A673 (cell line): Measurements from ENCODE around the gene PTPRR. TPM values are rescaled to one million over a fixed set of nuclear protein-coding genes. Genes with fewer than 3 reads are reported as not detected.

Experiments
- BruUV-seq: library from RNA; stranded (reverse); fragments of 400-500 nt; replicated peaks from 2 replicates; lab custom pipeline; 2021; lab: Mats Ljungman, UMichigan
- CTCF ChIA-PET: fragments of 300-600 bp; sonication (Branson Sonifier 250); formaldehyde crosslinking; loops from one replicate; lab custom pipeline; 2022; ENCODE audit warnings: antibody characterized with exemption; lab: Charles Lee
- POLR2A ChIA-PET: fragments of 300-600 bp; sonication (Branson Sonifier 250); formaldehyde crosslinking; loops from one replicate; lab custom pipeline; 2022; ENCODE audit warnings: antibody characterized with exemption; ENCODE audit not compliant: low non-redundant PET; lab: Charles Lee
- DNase-seq: peaks from one replicate; pipeline ENCODE4 v3.0.0-alpha.2; 2015; ENCODE audit warnings: low spot score
- H3K27ac ChIP-seq: fragments of 200-600 bp; sonication (generic); 2 replicates; pipeline ENCODE4 v1.5.1; 2016; ENCODE audit warnings: mixed run types, low read depth, mild to moderate bottlenecking, mixed read lengths, antibody characterized with exemption, low read length; ENCODE audit not compliant: poor library complexity, severe bottlenecking
- H3K27me3 ChIP-seq: fragments of 200-600 bp; sonication (generic); replicated peaks from 2 replicates; pipeline ENCODE4 v1.6.1; 2017; ENCODE audit warnings: mixed run types, low read depth, mild to moderate bottlenecking, mixed read lengths, antibody characterized with exemption, low read length; ENCODE audit not compliant: insufficient read depth, poor library complexity
- H3K36me3 ChIP-seq: fragments of 200-600 bp; sonication (generic); 2 replicates; pipeline ENCODE4 v1.6.1; 2016; ENCODE audit warnings: mixed run types, mild to moderate bottlenecking, mixed read lengths, antibody characterized with exemption, low read length; ENCODE audit not compliant: insufficient read depth, poor library complexity, severe bottlenecking
- H3K4me1 ChIP-seq: fragments of 200-600 bp; sonication (generic); 2 replicates; pipeline ENCODE4 v1.6.1; 2017; ENCODE audit warnings: mixed run types, mild to moderate bottlenecking, mixed read lengths, antibody characterized with exemption, low read length; ENCODE audit not compliant: insufficient read depth, poor library complexity, severe bottlenecking
- H3K4me3 ChIP-seq: fragments of 200-600 bp; sonication (generic); 2 replicates; pipeline ENCODE4 v1.5.1; 2016; ENCODE audit warnings: low read depth, mixed run types, mild to moderate bottlenecking, mixed read lengths, low read length; ENCODE audit not compliant: poor library complexity, severe bottlenecking
- H3K9me3 ChIP-seq: fragments of 200-600 bp; sonication (generic); 2 replicates; pipeline ENCODE4 v1.6.1; 2016; ENCODE audit warnings: mixed run types, low read depth, mild to moderate bottlenecking, mixed read lengths, antibody characterized with exemption, low read length; ENCODE audit not compliant: poor library complexity, severe bottlenecking
- EZH2 ChIP-seq: fragments of 200-600 bp; sonication (generic); IDR thresholded peaks from 2 replicates; pipeline ENCODE4 v1.6.1; 2017; ENCODE audit warnings: borderline replicate concordance, low read depth, mild to moderate bottlenecking, mixed read lengths, antibody characterized with exemption, low read length; ENCODE audit not compliant: poor library complexity, severe bottlenecking
- intact Hi-C: fragments of 100-400 bp; cut with micrococcal nuclease; formaldehyde crosslinking; loops from one replicate; pipeline ENCODE4 v1.10.0; 2022; ENCODE audit not compliant: unreplicated experiment
- total RNA-seq: library from RNA; stranded (reverse); gene quantifications from 2 replicates; pipeline ENCODE4 v1.2.3, GENCODE V29; 2021
- TF ChIP-seq, protein P1 (sequence below): fragments of 300-800, 200-600 bp; sonication (generic); conservative IDR thresholded peaks from 2 replicates; pipeline ENCODE4 v1.5.1; 2017; ENCODE audit warnings: low read depth, mild to moderate bottlenecking, antibody characterized with exemption, low read length, moderate library complexity, mixed read lengths

The PTPRR gene
- total RNA-seq, 1 experiment from 2014 or later, result not detected

DNA sequence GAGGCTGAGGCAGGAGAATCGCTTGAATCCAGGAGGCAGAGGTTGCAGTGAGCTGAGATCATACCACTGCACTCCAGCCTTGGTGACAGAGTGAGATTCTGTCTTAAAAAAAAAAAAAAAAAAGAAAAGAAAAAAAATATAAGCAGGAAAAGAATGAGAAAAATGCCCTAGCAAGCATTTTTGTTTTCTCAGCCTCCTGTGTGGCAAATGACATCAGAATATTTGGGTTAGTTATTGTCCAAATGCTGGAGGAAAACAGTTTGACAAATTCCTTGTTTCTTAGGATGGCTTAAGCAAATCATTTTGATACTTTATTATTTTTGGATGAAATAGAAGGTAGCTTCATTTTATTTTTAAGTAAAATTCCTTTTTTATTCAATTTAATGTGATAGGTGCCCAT, 7.5 kb upstream of the PTPRR start:
- TF ChIP-seq EZH2, result no peak
- TF ChIP-seq, protein P1, sequence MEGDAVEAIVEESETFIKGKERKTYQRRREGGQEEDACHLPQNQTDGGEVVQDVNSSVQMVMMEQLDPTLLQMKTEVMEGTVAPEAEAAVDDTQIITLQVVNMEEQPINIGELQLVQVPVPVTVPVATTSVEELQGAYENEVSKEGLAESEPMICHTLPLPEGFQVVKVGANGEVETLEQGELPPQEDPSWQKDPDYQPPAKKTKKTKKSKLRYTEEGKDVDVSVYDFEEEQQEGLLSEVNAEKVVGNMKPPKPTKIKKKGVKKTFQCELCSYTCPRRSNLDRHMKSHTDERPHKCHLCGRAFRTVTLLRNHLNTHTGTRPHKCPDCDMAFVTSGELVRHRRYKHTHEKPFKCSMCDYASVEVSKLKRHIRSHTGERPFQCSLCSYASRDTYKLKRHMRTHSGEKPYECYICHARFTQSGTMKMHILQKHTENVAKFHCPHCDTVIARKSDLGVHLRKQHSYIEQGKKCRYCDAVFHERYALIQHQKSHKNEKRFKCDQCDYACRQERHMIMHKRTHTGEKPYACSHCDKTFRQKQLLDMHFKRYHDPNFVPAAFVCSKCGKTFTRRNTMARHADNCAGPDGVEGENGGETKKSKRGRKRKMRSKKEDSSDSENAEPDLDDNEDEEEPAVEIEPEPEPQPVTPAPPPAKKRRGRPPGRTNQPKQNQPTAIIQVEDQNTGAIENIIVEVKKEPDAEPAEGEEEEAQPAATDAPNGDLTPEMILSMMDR, result no peak
- no peaks in the 10 kb centered on the region for H3K4me1 ChIP-seq
- DNase-seq, result no peak
- H3K27me3 ChIP-seq, result no peaks in the 10 kb centered on the region
- no peaks in the 10 kb centered on the region for H3K9me3 ChIP-seq
- CTCF ChIA-PET, result no interaction called here
- no peak overlapping the region for H3K27ac ChIP-seq
- BruUV-seq, result no TSS peak
- H3K36me3 ChIP-seq, result no peaks in the 10 kb centered on the region
- POLR2A ChIA-PET, result no interaction called here
- no peak overlapping the region for H3K4me3 ChIP-seq
- intact Hi-C loops, result no loop called here

DNA sequence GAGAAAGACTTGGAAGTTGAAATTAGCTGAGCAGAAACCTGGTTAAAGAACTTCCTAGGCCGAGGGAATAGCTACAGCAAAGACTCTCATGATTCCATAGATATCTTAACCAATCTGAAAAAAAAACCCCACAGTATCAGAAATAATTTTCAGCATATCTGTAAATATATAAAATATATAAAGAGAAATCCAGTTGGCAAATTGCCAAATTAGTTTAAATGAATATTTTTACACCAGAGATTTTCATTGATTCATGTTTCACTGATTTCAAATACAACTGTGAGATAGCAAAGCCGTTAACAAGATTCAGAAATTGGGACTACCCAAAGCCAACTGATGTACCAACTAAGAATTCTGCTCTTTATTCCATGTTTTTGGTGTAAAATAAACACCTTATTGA, 6.8 kb upstream of the PTPRR start:
- intact Hi-C loops, result no loop called here
- ChIA-PET CTCF (interaction anchor here (0.6 kb wide), 1 partner anchor 444 kb away, joined by 3 read pairs; no protein-coding TSS in a partner anchor), POLR2A (no interaction called here)
- H3K4me1 ChIP-seq, result no peaks in the 10 kb centered on the region
- H3K4me3 ChIP-seq, result no peak overlapping the region
- H3K9me3 ChIP-seq, result no peaks in the 10 kb centered on the region
- no peaks in the 10 kb centered on the region for H3K27me3 ChIP-seq
- TF ChIP-seq EZH2, result no peak
- TF ChIP-seq, protein P1, result no peak
- no peak for DNase-seq
- H3K36me3 ChIP-seq, result no peaks in the 10 kb centered on the region
- BruUV-seq, result no TSS peak
- no peak overlapping the region for H3K27ac ChIP-seq

DNA sequence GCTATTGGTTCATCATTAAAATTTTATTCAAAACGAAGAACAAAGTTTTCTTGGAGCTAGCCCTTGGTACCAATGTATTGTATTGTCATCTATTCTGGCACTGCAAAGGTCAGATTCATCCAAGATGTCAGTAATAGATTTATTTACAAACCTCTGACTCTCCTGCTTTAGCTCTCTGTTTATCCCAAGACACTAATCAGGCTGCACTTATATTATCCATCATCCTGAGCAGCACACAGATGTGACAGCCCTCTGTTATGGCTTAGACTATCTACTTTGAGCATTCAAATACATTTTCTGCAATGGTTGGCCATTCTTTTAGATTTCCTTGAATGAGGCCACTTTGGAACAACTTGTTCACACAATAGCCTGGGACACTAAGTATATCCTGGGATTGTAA, 5.0 kb upstream of the PTPRR start:
- no peak overlapping the region for H3K4me3 ChIP-seq
- BruUV-seq, result no TSS peak
- intact Hi-C loops, result no loop called here
- no peaks in the 10 kb centered on the region for H3K27me3 ChIP-seq
- POLR2A ChIA-PET, result no interaction called here
- TF ChIP-seq, protein P1, result no peak
- TF ChIP-seq EZH2, result no peak
- H3K27ac ChIP-seq, result no peak overlapping the region
- DNase-seq, result no peak
- H3K9me3 ChIP-seq, result no peaks in the 10 kb centered on the region
- no peaks in the 10 kb centered on the region for H3K36me3 ChIP-seq
- CTCF ChIA-PET, result no interaction called here
- no peaks in the 10 kb centered on the region for H3K4me1 ChIP-seq
